Activated CD8-positive, alpha-beta memory T cell treated with anti-CD3 and anti-CD28 coated beads, Interleukin-2, amount 50 U/mL, for 24 hours (primary cell): ENCODE results near the gene PSD.

ENCODE experiments used
- DNase-seq: peaks from one replicate; pipeline ENCODE4 v3.0.0-alpha.2; 2020; ENCODE audit errors: extremely low read depth

Gene PSD

DNA sequence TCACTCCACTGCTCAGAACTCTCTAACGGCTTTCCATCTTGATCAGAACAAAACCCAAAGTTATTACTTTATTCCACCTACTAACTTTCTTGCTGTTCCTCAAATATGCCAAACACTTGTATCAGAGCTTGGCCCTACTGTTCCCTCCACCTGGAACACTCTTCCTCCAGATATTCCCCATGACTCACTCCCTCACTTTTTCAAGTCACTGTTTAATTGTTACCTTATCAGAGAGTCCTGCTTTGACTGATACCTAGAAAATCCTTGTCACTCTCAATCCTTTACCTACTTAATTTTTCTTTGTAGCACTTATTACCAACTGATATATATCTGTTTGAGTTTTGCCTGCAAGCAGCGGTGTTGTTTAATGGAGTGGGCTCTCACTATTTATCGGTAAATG lies 28.7 kb downstream of the PSD start:
- no peak for DNase-seq

DNA sequence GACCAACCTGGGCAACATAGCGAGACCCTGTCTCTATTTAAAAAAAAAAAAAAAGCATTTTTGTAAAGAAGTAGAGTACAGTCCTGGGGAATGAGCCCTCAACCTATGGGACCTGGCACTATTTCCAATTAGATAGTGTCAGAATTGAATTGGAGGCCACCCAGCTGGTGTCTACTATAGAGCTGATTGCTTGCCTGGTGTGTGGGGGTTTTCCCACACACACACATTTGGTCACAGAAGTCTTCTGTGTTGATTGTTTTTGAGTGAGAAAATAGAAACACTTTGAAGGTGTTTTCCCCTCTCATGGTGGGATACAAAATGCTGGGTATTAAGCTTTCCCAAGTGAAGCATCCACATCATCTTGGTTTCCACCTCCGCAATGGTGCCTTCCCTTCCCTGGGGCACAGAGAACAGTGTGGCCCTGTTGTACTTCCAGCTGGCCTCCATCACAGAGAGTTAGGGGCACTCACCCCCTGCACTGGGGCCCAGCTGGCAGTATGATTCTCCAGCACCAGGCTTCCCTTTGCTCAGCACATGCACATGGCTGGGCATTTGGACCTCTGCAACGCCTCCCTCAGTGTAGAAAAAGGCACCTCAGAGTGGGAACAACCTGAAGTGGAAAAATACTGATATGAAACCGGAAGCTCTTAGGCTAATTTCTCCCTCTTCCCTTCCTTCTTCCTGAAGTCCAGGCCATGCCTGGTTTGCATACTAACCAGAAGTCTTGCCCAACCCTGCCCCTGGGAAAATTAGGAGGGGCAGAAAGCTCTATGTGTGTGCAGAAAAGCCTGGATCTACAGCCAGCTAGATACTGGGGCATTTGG lies 33.8 kb downstream of the PSD start:
- no peak for DNase-seq

DNA sequence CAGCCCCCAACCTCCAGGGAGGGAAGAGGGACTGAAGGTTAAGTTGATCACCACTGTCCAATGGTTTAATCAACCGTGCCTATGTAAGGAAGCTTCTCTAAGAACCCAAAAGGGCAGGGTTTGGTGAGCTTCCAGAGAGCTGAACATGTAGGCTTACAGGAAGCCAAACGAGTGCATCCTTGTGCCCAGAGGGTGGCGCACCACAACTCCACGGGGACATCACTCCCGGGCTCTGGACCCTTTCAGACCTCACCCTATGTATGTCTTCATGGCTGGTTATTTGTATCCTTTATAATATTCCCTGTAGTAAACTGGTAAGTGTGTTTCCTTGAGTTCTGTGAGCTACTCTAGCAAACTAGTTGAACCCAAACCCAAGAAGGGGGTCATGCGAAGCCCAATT lies 34.5 kb downstream of the PSD start:
- DNase-seq, result no peak

DNA sequence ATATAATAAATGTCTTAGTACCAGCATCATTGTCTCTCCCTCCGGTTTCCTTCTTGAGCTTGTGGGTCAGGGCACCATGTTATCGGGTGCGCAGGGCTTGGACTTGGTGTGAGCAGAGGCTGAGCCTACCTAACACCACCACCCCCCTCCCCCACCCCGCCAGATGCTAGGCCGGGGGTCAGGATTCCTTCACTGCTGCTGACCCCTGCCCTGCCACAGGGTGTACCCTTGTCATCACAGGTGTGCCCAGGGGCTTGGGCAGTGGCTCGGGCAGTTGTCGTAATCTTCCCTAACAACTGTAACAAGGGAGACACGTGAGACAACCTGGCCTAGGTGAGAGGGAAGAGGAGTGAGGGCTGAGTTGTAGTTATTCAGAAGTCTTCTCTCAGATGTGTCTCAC lies 35.7 kb downstream of the PSD start:
- DNase-seq, result no peak

DNA sequence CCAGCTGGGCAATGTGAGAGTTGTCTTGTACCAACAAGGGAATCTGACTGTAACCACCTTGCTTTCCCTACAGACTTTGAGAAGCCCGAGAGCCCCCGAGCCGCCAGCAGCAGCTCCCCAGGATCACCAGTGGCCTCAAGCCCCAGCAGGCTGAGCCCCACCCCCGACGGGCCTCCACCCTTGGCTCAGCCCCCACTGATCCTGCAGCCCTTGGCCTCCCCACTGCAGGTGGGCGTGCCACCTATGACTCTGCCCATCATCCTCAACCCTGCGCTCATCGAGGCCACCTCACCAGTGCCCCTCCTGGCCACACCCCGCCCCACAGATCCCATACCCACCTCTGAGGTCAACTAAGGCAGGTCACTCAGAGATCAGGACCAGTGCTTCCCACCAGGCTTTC lies 36.6 kb downstream of the PSD start:
- no peak for DNase-seq

DNA sequence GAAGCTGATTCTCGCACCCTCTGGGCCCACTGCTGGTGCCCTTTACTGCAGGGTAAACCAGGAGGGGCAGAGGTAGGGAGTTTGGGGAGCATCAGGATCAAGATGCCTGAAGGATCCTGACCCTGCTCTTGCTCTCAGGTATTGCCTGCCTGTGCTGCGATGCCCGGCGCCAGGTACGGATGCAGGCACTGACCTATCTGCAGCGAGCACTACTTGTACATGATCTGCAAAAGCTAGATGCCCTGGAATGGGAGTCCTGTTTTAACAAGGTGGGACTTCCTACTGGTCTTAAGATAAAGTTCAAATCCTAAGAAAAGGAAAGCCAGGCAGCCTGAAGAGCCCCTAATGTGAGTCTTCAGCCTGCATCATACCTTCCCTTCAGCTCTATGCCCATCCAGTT lies 39.2 kb downstream of the PSD start:
- DNase-seq, result no peak

DNA sequence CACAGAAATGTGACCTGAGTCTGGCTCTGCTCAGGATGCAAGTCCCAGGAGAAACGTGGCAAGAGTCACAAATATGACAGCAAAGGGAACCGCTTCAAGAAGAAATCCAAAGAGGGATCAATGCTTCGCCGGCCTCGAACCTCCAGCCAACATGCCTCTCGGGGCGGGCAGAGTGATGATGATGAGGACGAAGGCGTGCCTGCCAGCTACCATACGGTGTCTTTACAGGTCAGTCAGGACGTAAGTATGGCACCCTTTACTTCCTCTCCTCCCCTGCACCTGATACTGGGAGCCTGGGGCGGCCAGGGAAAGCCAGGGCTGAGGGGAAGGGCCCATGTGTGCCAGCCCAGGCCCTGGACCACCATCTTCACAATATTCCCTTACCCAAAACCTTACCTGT lies 41.7 kb downstream of the PSD start:
- no peak for DNase-seq

DNA sequence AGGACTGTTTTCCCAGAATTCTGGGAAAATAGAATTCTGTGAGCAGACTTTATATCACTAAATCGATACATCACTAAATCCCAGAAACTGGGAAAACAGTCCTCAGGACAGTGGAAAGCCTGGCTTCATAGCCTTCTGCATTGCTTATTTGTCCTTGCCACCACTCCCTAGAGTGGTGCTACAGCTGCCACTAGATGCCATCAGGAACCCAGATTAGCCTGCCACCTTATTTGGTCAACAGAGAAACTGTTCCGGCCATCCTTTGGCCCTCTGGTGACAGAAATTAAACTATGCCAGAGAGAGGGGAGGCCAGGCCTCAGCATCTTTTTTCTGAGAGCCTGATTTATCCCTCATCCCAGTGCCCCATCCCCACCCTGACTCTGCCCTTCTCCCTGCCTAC lies 42.7 kb downstream of the PSD start:
- DNase-seq, result no peak

DNA sequence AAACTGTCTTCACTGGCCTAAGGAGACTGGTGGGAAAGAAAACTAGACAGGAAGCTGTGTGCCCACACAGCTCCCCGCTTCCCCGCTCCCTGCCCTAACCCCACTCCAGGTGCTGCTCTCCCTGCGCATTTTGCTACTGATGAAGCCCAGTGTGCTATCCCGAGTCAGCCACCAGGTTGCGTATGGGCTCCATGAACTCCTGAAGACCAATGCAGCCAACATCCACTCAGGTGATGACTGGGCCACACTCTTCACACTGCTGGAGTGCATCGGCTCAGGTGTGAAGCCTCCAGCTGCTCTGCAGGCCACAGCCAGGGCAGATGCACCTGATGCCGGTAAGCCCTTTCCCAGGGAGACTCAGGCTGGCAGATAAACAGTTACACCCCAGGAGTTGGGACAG lies 43.3 kb downstream of the PSD start:
- DNase-seq, result no peak

DNA sequence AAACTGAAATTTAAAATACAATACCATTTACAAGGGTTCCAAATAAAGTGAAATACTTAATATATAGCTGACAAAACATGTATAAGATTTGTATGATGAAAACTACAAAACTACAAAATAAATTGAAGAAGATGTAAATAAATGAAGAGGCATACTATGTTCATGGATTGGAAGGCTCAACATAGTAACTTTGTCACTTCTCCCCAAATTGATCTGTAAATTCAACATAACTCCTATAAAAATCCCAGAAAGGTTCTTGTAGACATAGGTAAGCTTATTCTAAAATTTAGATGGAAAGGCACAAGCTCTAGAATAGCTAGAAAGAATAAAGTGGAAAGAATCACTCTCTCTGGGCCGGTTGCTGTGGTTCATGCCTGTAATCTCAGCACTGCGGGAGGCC lies 47.3 kb downstream of the PSD start:
- no peak for DNase-seq

DNA sequence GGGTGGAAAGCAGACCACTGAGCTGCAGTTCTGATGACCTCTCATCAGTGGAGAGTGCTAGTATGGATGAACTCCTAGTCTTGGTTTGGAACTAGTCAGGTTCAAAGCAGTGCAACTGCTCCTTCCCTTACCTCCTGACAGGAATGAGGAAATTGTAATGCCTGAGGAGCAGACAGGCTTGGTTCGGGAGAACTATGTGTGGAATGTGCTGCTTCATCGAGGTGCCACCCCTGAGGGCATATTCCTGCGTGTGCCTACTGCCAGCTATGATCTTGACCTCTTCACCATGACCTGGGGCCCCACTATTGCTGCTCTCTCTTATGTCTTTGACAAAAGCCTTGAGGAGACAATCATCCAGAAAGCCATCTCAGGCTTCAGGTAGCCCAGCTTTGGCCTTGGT lies 50.5 kb downstream of the PSD start:
- DNase-seq, result no peak

DNA sequence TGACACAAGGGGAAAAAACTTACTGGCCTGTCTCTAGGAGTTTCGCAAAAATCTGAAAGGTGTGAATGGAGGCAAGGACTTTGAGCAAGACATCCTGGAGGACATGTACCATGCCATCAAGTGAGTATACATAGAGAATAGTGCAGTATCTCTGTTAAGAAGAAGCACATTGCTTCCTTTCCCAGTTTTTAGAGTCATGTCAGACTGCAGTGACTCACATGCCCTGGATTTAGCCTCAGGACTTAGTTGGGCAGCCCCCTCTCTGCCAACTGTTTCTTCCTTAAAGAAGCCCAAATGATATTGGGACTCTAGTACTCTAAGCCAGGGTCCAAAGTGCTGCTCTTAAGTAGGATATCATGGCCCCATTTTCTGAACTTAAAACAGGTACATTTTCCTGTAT lies 51.1 kb downstream of the PSD start:
- DNase-seq, result no peak

DNA sequence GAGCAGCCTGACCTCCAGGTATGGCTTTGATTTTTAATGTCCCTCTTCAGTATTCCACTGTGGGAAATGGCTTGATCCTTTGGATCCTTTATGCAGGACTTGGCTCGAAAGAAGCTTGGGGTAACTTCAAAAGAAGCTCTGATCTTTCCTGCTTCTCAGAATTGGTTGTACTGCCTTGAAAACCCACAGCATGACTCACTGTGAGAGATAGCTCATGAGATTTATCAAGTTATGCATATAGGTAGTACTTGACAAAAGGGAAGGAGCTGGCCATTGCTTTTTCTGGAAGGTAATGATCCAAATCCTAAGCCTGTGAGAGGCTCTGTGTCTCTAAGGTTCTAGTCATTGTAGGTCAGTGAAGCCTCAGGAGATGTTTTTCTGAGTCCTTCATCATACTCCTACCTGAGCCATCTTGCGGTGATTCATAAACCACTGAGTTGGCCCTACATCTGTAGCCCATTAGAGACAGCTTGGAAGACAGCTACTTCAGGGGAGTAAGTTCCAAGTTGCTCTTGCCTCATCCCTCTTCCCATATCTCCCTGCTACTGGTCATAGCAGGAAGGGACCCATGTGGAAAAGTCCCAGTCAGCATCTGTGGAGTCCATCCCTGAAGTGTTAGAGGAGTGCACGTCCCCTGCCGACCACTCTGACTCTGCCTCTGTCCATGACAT lies 59.7 kb downstream of the PSD start:
- no peak for DNase-seq

DNA sequence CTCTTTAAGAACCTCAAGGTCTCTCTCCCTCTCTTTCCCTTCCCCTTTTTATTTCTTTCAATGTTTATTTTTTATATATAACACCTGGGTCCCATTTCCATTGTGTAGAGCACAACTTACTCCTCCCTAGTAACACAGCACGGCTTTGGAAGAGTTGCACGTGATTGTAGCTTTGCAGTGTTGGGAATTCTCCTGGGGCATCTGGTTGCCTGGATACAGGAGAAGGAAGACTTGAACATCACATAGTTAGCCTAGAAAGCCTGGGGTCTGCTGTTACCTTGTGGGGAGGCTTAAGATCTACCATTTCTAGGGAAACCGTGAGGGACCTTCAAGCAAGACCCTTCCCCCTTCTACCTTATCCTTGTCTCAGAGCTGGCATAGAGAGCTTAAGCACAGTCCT lies 64.1 kb downstream of the PSD start:
- no peak for DNase-seq
